Tibial artery (tissue), 4 donors: ENCODE measurements around the gene APPL1.

Experiments used
- DNase-seq, 2 donors: peaks; one replicate each; pipeline ENCODE4 v3.0.0-alpha.2; 2019
- H3K27ac ChIP-seq, 2 donors: fragments of 200-600 bp; sonication (generic) in 1 of 2; 1 replicate in 1 of 2; 2 replicates in 1 of 2; pipeline ENCODE4 v1.5.1; 2018 to 2019; ENCODE audit warnings: mild to moderate bottlenecking in 1 of 2
- H3K27me3 ChIP-seq, 2 donors: fragments of 200-600 bp; sonication (generic) in 1 of 2; one replicate each; pipeline versions ENCODE4 v1.5.1 to v1.6.0; 2016 to 2019
- H3K36me3 ChIP-seq, 3 donors: fragments of 200-600 bp; sonication (generic) in 2 of 3; one replicate each; pipeline ENCODE4 v1.5.1; 2016 to 2019; ENCODE audit warnings: mild to moderate bottlenecking in 2 of 3
- H3K4me1 ChIP-seq, 4 donors: fragments of 200-600 bp; sonication (generic) in 2 of 4; 1 replicate in 3 of 4; 2 replicates in 1 of 4; pipeline ENCODE4 v1.5.1; 2016 to 2019
- H3K4me3 ChIP-seq, 2 donors: fragments of 200-600 bp; sonication (generic) in 1 of 2; 1 replicate in 1 of 2; 2 replicates in 1 of 2; pipeline ENCODE4 v1.5.1; 2018 to 2019; ENCODE audit warnings: mild to moderate bottlenecking in 2 of 2
- H3K9me3 ChIP-seq, 3 donors: fragments of 200-600 bp; sonication (generic) in 1 of 3; one replicate each; pipeline ENCODE4 v1.5.1; 2016 to 2019
- intact Hi-C: fragments of 100-400 bp; cut with DNase I; formaldehyde crosslinking; loops from one replicate; pipeline ENCODE4 v1.15.0; 2023; ENCODE audit warnings: low total_unique reads
- TF ChIP-seq, protein P1 (sequence below), 2 experiments: fragments of 200-600 bp in 1 of 2; fragments of 450-650 bp in 1 of 2; IDR thresholded peaks; one replicate each; pipeline ENCODE4 v1.5.1; 2017 to 2019; ENCODE audit warnings: antibody characterized with exemption in 2 of 2, mild to moderate bottlenecking in 1 of 2, moderate library complexity in 1 of 2

Gene APPL1

DNA sequence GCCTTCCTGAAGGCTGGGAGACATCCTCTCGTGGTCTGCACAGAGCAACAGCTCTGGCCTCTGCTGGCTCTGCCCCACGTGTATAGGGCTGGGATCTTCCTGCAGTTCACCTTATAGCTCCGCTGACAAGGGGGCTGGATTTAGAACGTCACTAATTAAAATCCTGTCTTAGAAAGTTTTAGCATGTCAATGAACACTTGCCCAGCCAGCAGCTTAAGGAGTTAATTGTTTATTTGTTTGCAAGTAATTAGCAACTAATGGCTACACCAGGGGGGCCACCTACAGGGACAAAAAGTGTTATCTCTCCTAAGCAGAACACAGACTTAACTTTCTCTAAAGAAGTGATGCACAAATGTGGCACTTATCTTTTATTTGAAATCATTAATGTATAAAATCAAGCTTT, 27.6 kb upstream of the APPL1 start, which contains the start of gene HESX1:
HESX1 (minus strand) TSS at position 84 of the 403 bp plus-strand sequence; CDS start at position 24, 60 bp downstream.
- DNase-seq = no peak
- Histone ChIP-seq H3K27me3 (no peaks in the 10 kb centered on the region), H3K9me3 (no peaks in the 10 kb centered on the region), H3K27ac (no peak within 1 kb of the TSS), H3K36me3 (no peaks in the 10 kb centered on the region), H3K4me3 (no peak within 1 kb of the TSS), H3K4me1 (no peaks in the 10 kb centered on the region)
- intact Hi-C loops = no loop called here
- TF ChIP-seq, protein P1, sequence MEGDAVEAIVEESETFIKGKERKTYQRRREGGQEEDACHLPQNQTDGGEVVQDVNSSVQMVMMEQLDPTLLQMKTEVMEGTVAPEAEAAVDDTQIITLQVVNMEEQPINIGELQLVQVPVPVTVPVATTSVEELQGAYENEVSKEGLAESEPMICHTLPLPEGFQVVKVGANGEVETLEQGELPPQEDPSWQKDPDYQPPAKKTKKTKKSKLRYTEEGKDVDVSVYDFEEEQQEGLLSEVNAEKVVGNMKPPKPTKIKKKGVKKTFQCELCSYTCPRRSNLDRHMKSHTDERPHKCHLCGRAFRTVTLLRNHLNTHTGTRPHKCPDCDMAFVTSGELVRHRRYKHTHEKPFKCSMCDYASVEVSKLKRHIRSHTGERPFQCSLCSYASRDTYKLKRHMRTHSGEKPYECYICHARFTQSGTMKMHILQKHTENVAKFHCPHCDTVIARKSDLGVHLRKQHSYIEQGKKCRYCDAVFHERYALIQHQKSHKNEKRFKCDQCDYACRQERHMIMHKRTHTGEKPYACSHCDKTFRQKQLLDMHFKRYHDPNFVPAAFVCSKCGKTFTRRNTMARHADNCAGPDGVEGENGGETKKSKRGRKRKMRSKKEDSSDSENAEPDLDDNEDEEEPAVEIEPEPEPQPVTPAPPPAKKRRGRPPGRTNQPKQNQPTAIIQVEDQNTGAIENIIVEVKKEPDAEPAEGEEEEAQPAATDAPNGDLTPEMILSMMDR (IDR thresholded peaks at IDR 0.05) = no peak

DNA sequence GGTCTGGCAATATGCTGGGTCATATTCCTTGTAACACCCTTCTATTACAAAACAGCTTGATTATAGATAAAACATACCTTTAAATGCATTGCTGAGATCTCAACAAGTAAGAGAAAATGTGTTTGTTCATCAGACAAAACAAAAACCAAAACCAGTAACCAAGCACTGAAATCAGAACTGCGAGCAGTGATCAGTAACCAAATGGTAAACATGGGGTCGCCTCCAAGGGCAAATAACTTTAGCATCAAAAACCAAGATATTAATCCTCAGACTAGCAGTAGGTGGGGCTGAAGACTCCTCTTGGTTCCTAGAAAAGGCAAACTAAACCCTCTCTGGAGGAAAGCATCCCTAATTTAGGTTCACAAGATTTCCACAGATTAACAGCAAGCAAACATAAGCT, 21.1 kb upstream of the APPL1 start:
- DNase-seq = no peak
- Histone ChIP-seq H3K4me1 (no peaks in the 10 kb centered on the region), H3K27me3 (no peaks in the 10 kb centered on the region), H3K9me3 (no peaks in the 10 kb centered on the region), H3K27ac (no peak overlapping the region), H3K4me3 (no peak overlapping the region), H3K36me3 (no peaks in the 10 kb centered on the region)
- intact Hi-C loops = no loop called here
- TF ChIP-seq, protein P1 (IDR thresholded peaks at IDR 0.05) = no peak

DNA sequence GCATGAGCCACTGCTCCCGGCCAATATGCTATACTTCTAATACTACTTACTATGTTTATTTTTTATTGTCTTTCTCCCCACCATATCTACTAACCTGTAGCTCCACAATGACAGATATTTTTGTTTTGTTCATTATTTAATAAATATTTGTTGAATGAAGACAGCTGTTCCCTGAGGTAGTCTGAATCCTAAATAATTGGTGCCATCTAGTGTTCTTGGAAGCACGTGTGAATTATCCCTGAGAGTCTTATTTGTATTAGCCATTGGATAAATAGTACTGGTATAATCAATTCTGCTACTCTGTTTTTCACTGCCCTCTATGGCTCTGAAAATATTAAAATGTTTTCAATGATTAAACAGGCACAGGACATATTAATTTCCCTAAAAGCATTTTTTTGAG, 5.6 kb upstream of the APPL1 start:
- intact Hi-C loops = loop anchor here (10.0 kb wide), 1 partner anchor 57 kb away; the partner anchor contains the start of gene IL17RD
- Histone ChIP-seq H3K4me1 (peaks cover 0 to 5% (median 4%) of the 10 kb centered on the region in 4 donors), H3K4me3 (no peak overlapping the region), H3K27me3 (no peaks in the 10 kb centered on the region), H3K36me3 (no peaks in the 10 kb centered on the region), H3K9me3 (no peaks in the 10 kb centered on the region), H3K27ac (no peak overlapping the region)
- TF ChIP-seq, protein P1 (IDR thresholded peaks at IDR 0.05) = no peak
- no peak for DNase-seq

DNA sequence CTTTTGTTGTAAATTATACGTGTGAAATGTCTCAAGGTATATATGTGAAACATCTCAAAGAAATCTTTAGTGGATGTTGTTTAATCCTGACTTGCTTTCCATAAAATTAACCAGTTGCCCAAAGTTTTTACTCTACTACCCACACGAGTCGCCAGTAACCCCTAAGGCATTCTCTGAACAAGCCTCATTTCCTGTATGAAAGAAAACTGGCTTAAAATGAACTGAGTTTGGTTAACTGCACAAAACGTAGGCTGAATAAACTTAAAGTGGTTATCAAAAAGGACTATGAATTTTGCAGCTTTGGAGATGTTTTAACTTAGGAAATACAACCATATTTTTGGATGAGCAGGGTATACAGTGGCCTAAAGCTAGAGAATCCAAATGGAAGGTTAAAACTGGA, 2.7 kb upstream of the APPL1 start:
- no peak overlapping the region for H3K4me3 ChIP-seq
- H3K27me3 ChIP-seq = no peaks in the 10 kb centered on the region
- no peak for DNase-seq
- H3K36me3 ChIP-seq = no peaks in the 10 kb centered on the region
- H3K9me3 ChIP-seq = no peaks in the 10 kb centered on the region
- TF ChIP-seq, protein P1 (IDR thresholded peaks at IDR 0.05) = no peak
- peaks cover 0 to 18% (median 17%) of the 10 kb centered on the region in 4 donors for H3K4me1 ChIP-seq
- H3K27ac ChIP-seq = no peak overlapping the region
- intact Hi-C loops = loop anchor here (10.0 kb wide), 1 partner anchor 60 kb away; the partner anchor contains the start of gene IL17RD

DNA sequence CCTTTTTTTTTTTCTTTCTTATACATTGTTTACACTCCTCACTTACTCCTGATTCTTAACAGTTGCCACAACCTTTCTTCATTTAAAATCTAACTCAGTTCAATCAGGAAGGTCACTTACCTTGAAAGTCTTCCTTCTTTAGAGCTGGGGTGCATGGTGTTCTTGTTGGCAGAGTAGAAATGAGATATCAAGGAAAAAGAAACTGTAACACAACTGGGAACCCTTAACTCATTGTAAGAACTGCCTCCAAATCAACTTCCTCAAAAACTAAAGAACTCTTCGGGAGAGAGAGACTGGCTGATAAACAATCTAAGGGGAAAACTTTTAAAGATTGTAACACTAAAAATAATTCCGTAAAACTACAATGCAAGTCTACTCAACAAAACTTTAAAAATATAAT, 1.4 kb upstream of the APPL1 start:
- Histone ChIP-seq H3K27ac (no peak overlapping the region), H3K4me3 (no peak overlapping the region), H3K4me1 (peaks cover 0 to 31% (median 21%) of the 10 kb centered on the region in 4 donors), H3K36me3 (no peaks in the 10 kb centered on the region), H3K9me3 (no peaks in the 10 kb centered on the region), H3K27me3 (no peaks in the 10 kb centered on the region)
- intact Hi-C loops = loop anchor here (10.0 kb wide), 1 partner anchor 61 kb away; the partner anchor contains the start of gene IL17RD
- TF ChIP-seq, protein P1 (IDR thresholded peaks at IDR 0.05) = no peak
- no peak for DNase-seq
